ENCODE results near the gene OR2A42.
"Not testable (repeated sequence)": the region's sequence is repeated elsewhere in the genome, so short reads cannot be mapped to it uniquely, and the experiment has no call there.

Gene OR2A42

DNA sequence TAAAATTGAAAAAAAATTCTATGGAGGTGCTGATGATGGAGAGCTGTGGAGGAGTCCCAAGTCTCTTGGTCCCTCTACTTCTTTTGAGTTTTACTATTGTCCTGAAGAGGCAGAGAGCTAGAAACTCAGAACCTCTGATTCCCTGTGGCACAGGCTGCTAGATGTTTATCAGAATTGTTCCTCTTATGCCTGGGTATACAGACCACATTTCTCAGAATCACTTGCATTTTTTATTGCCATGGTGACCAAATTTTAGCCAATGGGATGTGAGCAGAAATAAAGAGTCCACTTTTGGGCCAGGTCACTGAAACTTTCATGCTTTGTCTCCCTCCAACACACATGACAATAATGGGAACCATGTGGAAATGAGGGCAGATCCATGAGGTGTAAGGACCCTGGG, 15.7 kb downstream of the OR2A42 start:
- DNase-seq (ENCODE audit: low read depth in 3 of 3), result not testable (repeated sequence)

DNA sequence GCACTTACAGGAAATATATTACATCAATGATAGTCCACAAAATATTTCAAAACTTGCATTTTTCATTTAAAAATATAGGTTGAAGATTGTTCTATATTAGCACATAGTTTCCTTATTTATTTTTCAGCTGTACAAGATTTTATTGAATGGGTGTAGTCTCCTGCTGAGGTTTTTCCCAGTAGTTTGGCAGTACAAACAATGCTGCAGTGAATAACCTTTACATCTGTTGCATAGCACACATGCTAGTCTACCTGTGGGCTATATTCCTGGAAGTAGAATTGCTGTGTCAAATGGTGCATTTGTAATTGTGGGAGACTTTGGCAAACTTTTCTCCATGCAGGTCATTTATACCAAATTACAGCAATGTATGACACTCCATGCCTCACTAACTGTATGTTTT, 18.9 kb downstream of the OR2A42 start:
- not testable (repeated sequence) for DNase-seq (ENCODE audit: low read depth in 3 of 3)

DNA sequence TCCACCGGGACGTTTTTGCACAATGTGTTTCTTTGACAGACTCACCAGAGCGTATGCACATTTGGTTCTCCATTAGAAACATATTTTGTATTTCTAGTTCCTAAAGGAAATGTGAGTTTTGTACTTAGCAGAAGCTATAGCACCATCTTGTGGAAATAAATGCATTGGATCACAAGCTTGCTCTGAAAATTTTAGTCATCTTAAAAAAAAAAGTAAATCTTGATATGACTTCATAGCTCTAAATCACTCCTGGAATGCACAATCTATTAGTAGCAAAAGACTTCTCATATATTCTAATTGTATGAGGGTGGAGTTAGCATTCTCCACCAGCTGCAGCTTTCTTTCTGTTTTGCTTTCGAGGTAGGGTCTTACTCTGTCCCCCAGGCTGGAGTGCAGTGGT, 20.3 kb downstream of the OR2A42 start:
- DNase-seq (ENCODE audit: low read depth in 3 of 3), result not testable (repeated sequence)

DNA sequence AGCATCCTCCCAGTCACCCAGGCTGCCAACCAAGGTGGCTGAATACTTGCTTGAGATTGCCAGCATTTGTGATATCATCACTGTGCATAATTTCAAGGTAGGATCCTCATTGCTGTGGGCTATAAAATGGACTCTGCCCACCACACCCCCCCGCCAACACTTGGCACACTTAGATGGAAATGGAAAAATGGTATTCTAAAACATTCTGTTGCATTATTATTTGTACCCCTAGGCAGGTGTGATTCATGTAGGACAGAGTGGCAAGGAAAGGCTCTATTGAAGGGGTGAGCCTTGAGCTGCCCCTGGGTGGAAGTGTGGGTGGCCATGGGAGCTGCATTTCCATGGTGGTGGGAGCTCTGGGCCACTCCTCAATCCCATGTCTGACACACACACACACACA, 20.8 kb downstream of the OR2A42 start:
- not testable (repeated sequence) for DNase-seq (ENCODE audit: low read depth in 3 of 3)

DNA sequence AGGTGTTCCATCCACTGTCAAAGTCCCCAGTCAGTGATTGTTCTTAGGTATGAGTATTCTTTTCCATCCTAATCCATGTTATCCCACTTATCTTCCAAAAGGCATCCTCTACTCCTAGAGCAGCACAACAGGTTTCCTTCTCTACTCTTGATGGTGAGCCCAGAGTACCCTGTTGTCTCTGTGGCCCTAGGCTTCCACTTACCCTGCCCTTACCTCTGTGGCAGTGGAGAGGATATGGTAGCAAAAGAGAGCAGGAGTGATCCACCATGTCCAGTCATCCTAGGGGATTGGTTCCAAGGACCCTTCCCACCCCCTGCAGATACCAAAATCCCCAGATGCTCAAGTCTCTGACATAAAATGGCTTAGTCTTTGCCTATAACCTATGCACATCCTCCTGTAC, 22.2 kb downstream of the OR2A42 start:
- not testable (repeated sequence) for DNase-seq (ENCODE audit: low read depth in 3 of 3)

DNA sequence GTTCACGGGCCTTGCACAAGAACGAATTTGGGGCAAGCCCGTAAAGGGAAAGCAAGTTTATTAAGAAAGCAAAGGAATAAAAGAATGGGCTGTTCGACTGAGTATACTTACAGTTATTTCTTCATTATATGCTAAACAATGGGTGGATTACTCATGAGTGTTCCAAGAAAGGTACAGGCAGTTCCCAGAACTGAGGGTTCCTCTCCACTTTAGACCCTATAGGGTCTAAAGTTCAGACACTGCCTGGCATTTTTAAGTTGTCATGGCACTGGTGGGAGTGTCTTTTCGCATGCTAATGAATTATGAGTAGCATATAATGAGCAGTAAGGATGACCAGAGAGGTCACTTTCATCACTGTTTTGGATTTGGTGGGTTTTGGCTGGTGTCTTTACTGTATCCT, 34.1 kb downstream of the OR2A42 start:
- not testable (repeated sequence) for DNase-seq (ENCODE audit: low read depth in 3 of 3)

DNA sequence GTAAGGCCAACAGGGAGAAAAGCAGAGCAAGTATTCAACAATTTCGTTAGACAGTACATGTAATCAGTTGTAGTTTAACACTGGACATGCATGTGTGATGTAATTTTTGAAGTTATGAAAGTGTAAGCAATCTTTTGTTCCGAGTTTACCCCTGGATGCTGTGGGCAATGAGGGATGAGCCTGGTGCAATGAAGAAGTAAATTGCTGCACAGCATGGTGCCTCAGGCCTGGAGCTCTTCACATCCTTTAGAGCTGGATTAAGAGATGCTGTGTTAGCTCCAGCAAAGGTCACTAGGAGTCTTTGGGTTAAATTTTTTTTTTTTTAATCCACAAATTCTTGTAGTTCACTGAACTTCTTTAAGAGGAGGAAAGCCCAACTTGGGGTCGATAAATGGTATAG, 36.3 kb downstream of the OR2A42 start:
- DNase-seq (ENCODE audit: low read depth in 3 of 3), result not testable (repeated sequence)

DNA sequence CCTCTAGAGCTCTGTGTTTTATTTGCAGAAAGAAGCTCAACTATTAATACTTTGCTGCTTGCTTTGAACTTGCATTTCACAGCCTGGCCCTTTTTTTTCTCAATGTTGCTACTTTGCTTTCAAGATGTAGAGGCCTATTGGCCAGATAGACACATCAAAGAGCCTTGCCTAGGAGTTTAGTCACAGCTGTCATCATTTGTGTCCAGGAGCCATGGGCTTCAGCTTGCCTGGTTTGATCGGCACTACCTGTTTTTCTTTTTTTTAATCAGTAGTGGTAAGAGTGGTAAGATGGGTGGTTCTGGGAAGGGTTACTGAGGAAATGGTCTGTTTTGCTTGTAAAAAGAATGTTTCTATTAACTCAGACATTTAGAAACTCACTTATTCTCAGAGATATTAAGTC, 37.4 kb downstream of the OR2A42 start:
- not testable (repeated sequence) for DNase-seq (ENCODE audit: low read depth in 3 of 3)

DNA sequence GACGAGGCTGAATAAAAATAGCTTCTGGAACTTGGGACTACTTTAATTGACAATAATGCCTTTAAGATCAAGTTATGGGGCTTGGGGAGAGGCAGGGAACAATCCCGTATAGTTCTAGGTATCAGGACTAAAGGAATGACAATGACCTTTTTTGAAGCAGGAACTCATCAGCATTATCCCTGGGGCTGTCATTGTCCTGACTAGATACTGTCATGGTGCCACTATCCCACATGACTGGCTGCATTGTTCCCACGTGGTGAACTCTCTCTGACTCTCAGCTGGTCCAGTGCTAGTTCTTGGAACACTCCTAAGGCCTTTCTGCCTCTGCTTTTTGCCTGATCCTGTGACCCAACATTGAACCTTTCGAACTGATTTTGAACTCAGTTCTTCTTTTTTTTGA, 40.5 kb downstream of the OR2A42 start:
- DNase-seq (ENCODE audit: low read depth in 3 of 3), result not testable (repeated sequence)

DNA sequence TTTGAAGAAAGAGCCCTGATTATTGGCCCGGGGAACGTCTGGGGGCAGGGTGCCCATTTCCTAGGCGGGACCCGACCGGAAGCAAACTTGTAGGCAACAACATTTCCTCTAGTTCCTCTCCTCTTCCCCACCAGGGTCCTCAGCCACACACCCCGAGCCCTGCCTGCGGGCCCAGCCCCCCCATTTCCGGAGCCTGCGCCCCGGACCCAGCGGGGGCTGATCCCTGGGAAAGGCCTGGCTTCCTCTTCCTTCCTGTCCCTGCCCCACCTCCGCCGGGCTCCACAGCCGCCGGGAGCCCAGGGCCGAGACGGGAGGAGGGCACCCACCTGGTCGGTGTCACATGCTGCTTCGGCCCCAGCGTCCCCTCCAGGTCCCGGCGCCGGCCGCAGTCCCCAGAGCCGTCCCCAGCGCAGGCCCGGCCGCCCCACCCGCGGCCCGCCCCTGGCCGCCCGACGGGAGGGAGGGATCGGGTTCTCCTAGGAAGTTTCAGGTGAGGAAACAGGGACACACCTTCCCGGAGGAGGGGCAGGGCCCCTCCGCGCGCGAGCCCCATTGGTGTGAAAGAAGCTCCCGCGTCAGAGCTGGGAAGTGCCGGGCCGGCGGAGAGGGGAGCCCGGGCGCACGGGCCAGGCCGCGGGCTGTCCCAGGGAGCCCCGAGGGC, 44.1 kb downstream of the OR2A42 start, which contains the start of gene ARHGEF35:
Gene ARHGEF35, minus strand, starts transcription at position 622 of the 661 bp plus-strand sequence. CDS start 7,450 bp downstream, outside the sequence.
- not testable (repeated sequence) for DNase-seq (ENCODE audit: low read depth in 3 of 3)

DNA sequence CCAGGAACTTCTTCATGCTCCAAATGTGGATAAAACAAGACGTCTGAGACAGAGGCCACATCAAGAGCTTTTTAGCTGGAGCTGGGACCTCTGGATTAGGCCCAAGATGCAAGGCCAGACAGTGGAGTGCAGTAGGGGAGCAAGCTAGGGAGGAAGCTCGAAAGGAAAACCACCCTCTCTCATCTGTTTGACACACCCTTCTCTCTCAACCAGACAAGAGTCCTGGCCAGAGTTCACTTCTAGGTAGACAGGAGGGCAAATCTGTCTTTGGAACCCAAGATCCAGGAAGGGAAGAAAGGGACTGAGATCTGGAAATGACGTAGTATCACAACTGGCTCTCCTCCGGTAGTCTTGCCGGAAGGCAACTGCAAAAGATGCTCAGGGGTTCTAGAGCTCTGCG, 45.0 kb downstream of the OR2A42 start:
- not testable (repeated sequence) for DNase-seq (ENCODE audit: low read depth in 3 of 3)

DNA sequence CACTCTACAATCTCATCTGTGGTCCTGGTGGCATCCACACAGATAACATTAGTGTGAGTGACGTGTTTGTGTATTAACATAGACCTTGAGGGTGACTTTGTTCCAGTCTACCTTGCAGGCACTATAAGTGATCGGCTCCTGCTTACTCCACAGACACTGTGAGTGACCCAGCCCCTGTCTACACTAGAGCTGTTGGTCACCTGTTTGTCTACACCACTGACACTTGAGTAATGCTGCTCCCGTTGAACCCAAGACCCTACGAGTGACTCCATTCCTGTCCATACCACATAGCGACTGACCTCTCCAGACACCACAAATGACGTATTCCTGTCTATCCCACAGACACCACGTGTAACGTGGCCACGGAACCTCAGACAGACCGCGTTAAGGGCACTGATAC, 45.6 kb downstream of the OR2A42 start:
- DNase-seq (ENCODE audit: low read depth in 3 of 3), result not testable (repeated sequence)

DNA sequence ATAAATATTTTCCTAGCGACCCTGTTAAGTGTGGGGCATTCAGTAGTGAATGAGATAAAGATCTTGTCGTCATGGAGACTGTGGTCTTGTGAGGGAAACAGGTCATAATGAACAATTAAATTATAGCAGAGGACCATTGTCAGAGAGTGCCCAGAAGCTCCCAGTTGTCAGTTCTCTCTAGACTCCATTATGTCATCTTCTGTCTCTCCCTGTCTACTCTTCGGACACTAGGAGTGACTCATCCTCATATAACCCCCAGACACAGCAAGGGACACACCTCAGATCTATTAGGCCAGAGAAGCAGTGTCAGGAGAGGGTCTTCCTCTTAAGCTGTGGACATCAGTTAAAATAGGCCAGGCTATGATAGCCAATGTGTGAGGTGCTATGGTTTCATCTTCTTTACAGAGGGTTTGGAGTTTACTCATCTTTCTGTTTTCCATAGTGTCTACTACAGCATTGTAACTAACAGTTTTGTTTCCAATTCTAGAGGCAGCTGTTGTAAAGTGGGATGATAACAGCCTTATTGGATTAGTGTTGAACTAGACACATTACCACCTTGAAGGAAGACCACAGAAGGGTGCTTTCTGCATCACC, 50.7 kb downstream of the OR2A42 start:
- DNase-seq (ENCODE audit: low read depth in 3 of 3), result not testable (repeated sequence)

DNA sequence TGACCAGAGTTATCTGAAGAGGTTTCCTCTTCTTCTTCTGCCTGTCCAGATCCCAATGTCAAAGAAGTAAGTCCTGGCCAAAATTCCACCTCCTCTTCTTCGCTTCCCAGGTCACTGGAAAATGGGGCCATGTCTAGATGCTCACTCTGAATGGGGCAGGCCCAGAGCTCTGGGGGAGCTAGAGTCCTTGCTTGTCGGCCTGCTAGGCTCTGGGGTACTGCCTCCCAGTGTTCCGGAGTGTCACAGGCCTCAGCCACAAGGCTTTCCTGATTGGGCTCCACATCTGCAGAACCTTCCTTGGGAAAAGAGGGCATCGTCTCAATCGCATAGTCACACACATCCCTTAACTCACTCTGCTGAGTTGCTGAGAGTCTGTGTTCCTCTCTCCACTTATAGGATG, 51.6 kb downstream of the OR2A42 start:
- DNase-seq (ENCODE audit: low read depth in 3 of 3), result not testable (repeated sequence)

DNA sequence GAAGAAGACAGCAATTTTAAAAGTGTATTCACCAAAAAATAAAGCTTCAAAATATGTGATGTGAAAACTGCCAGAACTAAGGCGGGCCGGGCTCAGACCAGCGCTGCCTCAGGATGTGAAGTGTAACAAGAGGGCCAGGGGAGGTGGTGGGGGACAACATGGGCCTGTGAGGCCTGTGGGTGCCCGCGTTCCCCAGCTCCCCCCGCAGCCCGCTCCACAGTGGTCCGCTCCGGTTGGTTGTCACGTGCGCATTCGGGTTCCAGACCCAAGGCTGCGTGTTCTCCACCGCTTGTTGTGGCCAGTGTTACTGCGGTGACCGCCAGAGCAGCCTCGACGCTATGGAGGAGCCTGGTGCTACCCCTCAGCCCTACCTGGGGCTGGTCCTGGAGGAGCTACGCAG, 56.2 kb downstream of the OR2A42 start, which contains the start of gene CTAGE4:
Gene CTAGE4, plus strand, starts transcription at position 301 of the 400 bp plus-strand sequence. Its CDS starts 38 bp downstream, at position 339.
- DNase-seq (ENCODE audit: low read depth in 3 of 3), result not testable (repeated sequence)

DNA sequence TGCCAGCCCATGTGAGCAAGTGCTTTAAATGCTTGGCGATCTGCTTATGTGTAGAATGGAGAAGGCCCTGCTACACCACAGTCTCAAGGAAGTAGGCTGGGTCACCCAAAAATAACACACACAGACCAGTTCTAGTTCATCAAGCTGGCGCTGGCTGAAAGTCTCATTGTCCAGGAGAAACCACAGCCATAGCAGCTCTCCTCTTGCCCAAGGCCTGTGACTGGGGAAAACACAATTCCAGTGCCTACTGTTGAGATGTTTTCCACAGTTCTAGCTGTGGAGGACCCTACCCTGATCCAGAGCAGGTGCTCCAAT, 60.3 kb downstream of the OR2A42 start:
- not testable (repeated sequence) for DNase-seq (ENCODE audit: low read depth in 3 of 3)

DNA sequence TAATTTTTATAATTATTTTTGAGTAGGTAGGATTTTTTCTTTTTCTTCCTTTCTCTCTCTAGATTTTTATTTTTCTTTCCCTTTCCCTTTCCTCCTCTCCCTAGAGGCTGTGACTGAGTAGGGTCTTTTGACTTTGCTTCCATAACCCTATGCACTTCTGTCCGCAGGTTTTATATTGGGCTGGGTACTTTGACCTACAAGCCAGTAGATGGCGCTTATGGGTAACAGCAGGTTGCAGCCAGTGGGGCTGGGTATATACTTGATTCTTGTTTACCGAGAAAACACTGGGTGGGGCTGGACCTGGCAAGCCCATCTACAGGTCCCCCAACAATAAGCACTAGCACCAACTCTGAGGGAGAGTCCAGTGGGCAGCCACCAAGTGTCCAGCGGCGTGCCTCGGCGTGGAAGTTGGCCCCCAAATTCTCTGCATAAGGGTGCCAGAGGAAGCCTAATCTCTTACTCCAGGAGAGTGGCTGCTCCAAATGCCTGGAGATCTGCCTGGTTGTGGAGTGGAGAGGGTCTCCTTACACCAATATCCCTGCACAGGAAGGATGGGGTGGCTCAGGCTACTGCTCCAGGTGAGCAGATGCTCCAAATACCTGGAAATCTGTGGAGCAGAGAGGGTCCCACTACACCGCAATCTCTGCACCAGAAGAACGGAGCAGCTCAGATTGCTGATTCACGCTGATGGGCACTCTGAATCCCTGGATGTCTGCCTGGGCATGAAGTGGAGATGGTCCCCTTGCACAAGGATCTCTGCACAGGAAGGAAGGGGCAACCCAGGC, 60.8 kb downstream of the OR2A42 start:
- DNase-seq (ENCODE audit: low read depth in 3 of 3), result not testable (repeated sequence)
